K562 (cell line): ENCODE results near the gene TRUB1. TPM values are rescaled to one million over a fixed set of nuclear protein-coding genes. Genes with fewer than 3 reads are reported as not detected.

Experiments
- ATAC-seq: fragments of 200-7000 bp; cut with Tn5 transposase; 3 replicates; pipeline ENCODE4 v1.9.1; 2020; ENCODE audit warnings: moderate library complexity
- BruUV-seq: library from RNA; stranded (reverse); fragments of 400-500 nt; replicated peaks from 2 replicates; lab custom pipeline; 2021; lab: Mats Ljungman, UMichigan
- CTCF ChIA-PET: fragments of 300-600 bp; formaldehyde crosslinking; extraction: SDS; loops from one replicate; lab custom pipeline; 2021; ENCODE audit warnings: low intra/inter-chr PET ratio; lab: Yijun Ruan, JAX
- POLR2A ChIA-PET: fragments of 300-600, 350-650 bp; sonication (Branson Sonifier 250); formaldehyde crosslinking; extraction: SDS; loops from one replicate; lab custom pipeline; 2021; ENCODE audit warnings: antibody characterized with exemption, inconsistent platforms; lab: Yijun Ruan, JAX
- DNase-seq, 4 experiments: peaks; one replicate each; pipeline versions ENCODE4 v3.0.0 to v3.0.0-alpha.2; 2011 to 2018; ENCODE audit warnings: low spot score in 3 of 4, mixed read lengths in 3 of 4; ENCODE audit errors: extremely low read depth in 1 of 4
- FAIRE-seq: peaks from 2 replicates; lab custom pipeline; 2011; peaks lifted over from hg19 to GRCh38; lab: Jason Lieb, UNC
- H2AFZ ChIP-seq: 2 replicates; pipeline ENCODE4 v1.6.0; 2011; ENCODE audit warnings: low read depth, low read length, control low read depth, inconsistent platforms
- H3K27ac ChIP-seq: fragments of 200-600 bp; 3 replicates; pipeline ENCODE4 v1.8.0; 2011; ENCODE audit warnings: low read depth, mild to moderate bottlenecking, control low read depth, inconsistent platforms, low read length, moderate library complexity, mixed read lengths; ENCODE audit errors: extremely low read depth
- H3K27me3 ChIP-seq, 2 experiments: fragments of 300-600 bp in 1 of 2; 2 replicates in 1 of 2; 3 replicates in 1 of 2; pipeline versions ENCODE4 v1.6.0 to v1.8.0; 2011; ENCODE audit warnings: inconsistent platforms in 2 of 2, low read length in 2 of 2, mild to moderate bottlenecking in 1 of 2, mixed read lengths in 1 of 2, moderate library complexity in 1 of 2; ENCODE audit not compliant: control insufficient read depth in 2 of 2, insufficient read depth in 2 of 2
- H3K36me3 ChIP-seq: fragments of 300-600 bp; 3 replicates; pipeline ENCODE4 v1.8.0; 2011; ENCODE audit warnings: mild to moderate bottlenecking, low read length, inconsistent platforms; ENCODE audit not compliant: control insufficient read depth, insufficient read depth
- H3K4me1 ChIP-seq, 2 experiments: fragments of 200-600 bp in 1 of 2; replicated peaks in 1 of 2; 2 replicates in 1 of 2; 3 replicates in 1 of 2; pipeline versions ENCODE4 v1.5.1 to v1.8.0; 2011; ENCODE audit warnings: inconsistent platforms in 2 of 2, low read length in 2 of 2, mild to moderate bottlenecking in 1 of 2, mixed read lengths in 1 of 2, moderate library complexity in 1 of 2; ENCODE audit not compliant: control insufficient read depth in 2 of 2, insufficient read depth in 2 of 2
- H3K4me2 ChIP-seq: 2 replicates; pipeline ENCODE4 v1.6.1; 2011; ENCODE audit warnings: low read length, control low read depth, inconsistent platforms, mixed read lengths; ENCODE audit not compliant: insufficient read depth
- H3K4me3 ChIP-seq: fragments of 200-600 bp; sonication (generic), shearing (Covaris generic); 2 replicates; pipeline ENCODE4 v1.5.1; 2016; ENCODE audit warnings: control low read depth, inconsistent platforms
- H3K79me2 ChIP-seq: fragments of 200-600 bp; 3 replicates; pipeline ENCODE4 v1.8.0; 2011; ENCODE audit warnings: low read length, inconsistent platforms; ENCODE audit not compliant: control insufficient read depth, insufficient read depth
- H3K9ac ChIP-seq, 2 experiments: 2 replicates each; pipeline versions ENCODE4 v1.6.0 to v1.6.1; 2011; ENCODE audit warnings: low read depth in 2 of 2, low read length in 2 of 2, control low read depth in 1 of 2, inconsistent platforms in 1 of 2, mild to moderate bottlenecking in 1 of 2, mixed read lengths in 1 of 2; ENCODE audit not compliant: insufficient read depth in 1 of 2
- H3K9me1 ChIP-seq: one replicate; pipeline ENCODE4 v1.6.0; 2011; ENCODE audit warnings: inconsistent platforms, mild to moderate bottlenecking, low read length, moderate library complexity; ENCODE audit not compliant: control insufficient read depth, insufficient read depth
- H3K9me3 ChIP-seq: replicated peaks from 2 replicates; pipeline ENCODE4 v1.5.1; 2011; ENCODE audit warnings: low read depth, low read length, inconsistent platforms; ENCODE audit not compliant: control insufficient read depth, insufficient read depth
- H4K20me1 ChIP-seq: replicated peaks from 2 replicates; pipeline ENCODE4 v1.6.1; 2011; ENCODE audit warnings: low read length, inconsistent platforms, mixed read lengths; ENCODE audit not compliant: control insufficient read depth, insufficient read depth
- KLF16 ChIP-seq: IDR thresholded peaks from 2 replicates; pipeline ENCODE4 v1.6.1; 2016; ENCODE audit warnings: antibody characterized with exemption
- MEIS2 ChIP-seq: fragments of 450-650 bp; IDR thresholded peaks from 2 replicates; pipeline ENCODE4 v1.6.1; 2014; ENCODE audit warnings: mild to moderate bottlenecking; ENCODE audit not compliant: partially characterized antibody
- WGBS: fragments of 100-300 bp; shearing (Covaris generic); methylation state at CpG from one replicate; pipeline ENCODE4 v1.1.6; 2016; ENCODE audit warnings: low coverage, mixed read lengths; ENCODE audit not compliant: insufficient coverage; ENCODE audit errors: missing lambda C conversion rate; 5-methylcytosine and 5-hydroxymethylcytosine counted together
- in situ Hi-C: fragments of 300-500 bp; cut with MboI; formaldehyde crosslinking; loops from 4 replicates; pipeline ENCODE4 v1.15.0; 2018; ENCODE audit warnings: inconsistent platforms, mixed read lengths
- intact Hi-C: fragments of 100-400 bp; cut with micrococcal nuclease; formaldehyde crosslinking; loops from 2 replicates; pipeline ENCODE4 v1.14.2; 2022
- polyA plus RNA-seq, 8 experiments: library from polyadenylated mRNA; depleted of rRNA in 4 of 8; stranded (reverse) in 5 of 8; unstranded in 3 of 8; fragments of >200 nt; fragmentation: Nextera tagmentation in 2 of 8; fragmentation: Illumina TruSeq in 1 of 8; extraction: Ambion mirVana in 2 of 8; extraction: Trizol in 1 of 8; gene quantifications; 2 replicates each; pipeline versions ENCODE4 v1.2.1 to v1.2.3, GENCODE V29; 2011 to 2014; ENCODE audit warnings: inconsistent platforms in 1 of 8, missing spikeins in 1 of 8
- total RNA-seq, 7 experiments: library from RNA; depleted of rRNA in 6 of 7; stranded (reverse); fragments of >200 nt in 6 of 7; fragmentation: Illumina TruSeq in 2 of 7; extraction: Trizol in 2 of 7; gene quantifications; 2 replicates each; pipeline versions ENCODE4 v1.2.1 to v1.2.3, GENCODE V29; 2011 to 2021; ENCODE audit warnings: low replicate concordance in 1 of 7
- TF ChIP-seq, protein P1 (sequence below), 2 experiments: IDR thresholded peaks in 1 of 2; conservative IDR thresholded peaks in 1 of 2; 2 replicates each; pipeline ENCODE4 v1.6.1; 2016; ENCODE audit warnings: low read depth in 2 of 2, mild to moderate bottlenecking in 1 of 2, missing compliant biosample characterization in 1 of 2, missing genetic modification characterization in 1 of 2, moderate library complexity in 1 of 2

TRUB1 gene
- total and polyA plus RNA-seq, 9 of the 15 experiments (the other 6 are each of a cell fraction or from before 2014, with no cell fraction given): 4.6 to 16.5 (median 11.5) TPM

DNA sequence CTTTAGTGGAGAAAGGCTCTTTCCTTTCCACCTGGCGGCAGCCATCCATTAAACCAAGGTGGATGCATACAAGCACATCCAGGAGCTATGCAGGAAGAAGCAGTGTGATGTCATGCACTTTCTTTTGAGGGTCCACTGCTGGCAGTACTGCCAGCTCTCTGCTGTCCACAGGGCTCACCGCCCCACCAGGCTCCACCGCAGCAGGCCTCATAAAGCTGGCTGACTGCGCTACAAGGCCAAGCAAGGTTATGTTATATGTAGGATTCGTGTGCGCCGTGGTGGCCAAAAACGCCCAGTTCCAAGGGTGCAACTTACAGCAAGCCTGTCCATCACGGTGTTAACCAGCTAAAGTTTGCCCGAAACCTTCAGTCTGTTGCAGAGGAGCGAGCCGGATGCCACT is 37.3 kb upstream of the TRUB1 start:
- FAIRE-seq (no peak), ATAC-seq (no peak), DNase-seq (no peak)
- Histone ChIP-seq H3K27ac (no peak overlapping the region), H2AFZ (no peak overlapping the region), H3K9ac (no peak overlapping the region), H4K20me1 (no peaks in the 10 kb centered on the region), H3K9me3 (no peaks in the 10 kb centered on the region), H3K4me2 (no peak overlapping the region), H3K27me3 (no peaks in the 10 kb centered on the region; a peak in 1 of 5 replicates), H3K9me1 (no peaks in the 10 kb centered on the region), H3K4me3 (no peak overlapping the region), H3K4me1 (no peaks in the 10 kb centered on the region), H3K79me2 (no peaks in the 10 kb centered on the region), H3K36me3 (no peaks in the 10 kb centered on the region)
- ChIA-PET POLR2A (no interaction called here), CTCF (no interaction called here)
- no TSS peak for BruUV-seq
- 11% methylated on average over 10 of the region's 12 CpGs for WGBS
- intact Hi-C loops (no loop called here), in situ Hi-C loops (no loop called here)
- TF ChIP-seq KLF16 (no peak), MEIS2 (no peak)
- TF ChIP-seq, protein P1, sequence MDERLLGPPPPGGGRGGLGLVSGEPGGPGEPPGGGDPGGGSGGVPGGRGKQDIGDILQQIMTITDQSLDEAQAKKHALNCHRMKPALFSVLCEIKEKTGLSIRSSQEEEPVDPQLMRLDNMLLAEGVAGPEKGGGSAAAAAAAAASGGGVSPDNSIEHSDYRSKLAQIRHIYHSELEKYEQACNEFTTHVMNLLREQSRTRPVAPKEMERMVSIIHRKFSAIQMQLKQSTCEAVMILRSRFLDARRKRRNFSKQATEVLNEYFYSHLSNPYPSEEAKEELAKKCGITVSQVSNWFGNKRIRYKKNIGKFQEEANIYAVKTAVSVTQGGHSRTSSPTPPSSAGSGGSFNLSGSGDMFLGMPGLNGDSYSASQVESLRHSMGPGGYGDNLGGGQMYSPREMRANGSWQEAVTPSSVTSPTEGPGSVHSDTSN (CRISPR knock-in tag; IDR thresholded peaks at IDR 0.05; ENCODE audit: low read depth): no peak
- TF ChIP-seq, protein P1 (tag; conservative IDR thresholded peaks at IDR 0.05; ENCODE audit: low read depth): no peak
